HEK293T (cell line): ENCODE measurements around the gene MTHFD1.

Source experiments
- ARNT ChIP-seq: fragments of 450-650 bp; IDR thresholded peaks from 2 replicates; pipeline ENCODE4 v1.6.1; 2017; ENCODE audit warnings: mild to moderate bottlenecking
- BHLHE40 ChIP-seq: fragments of 450-650 bp; IDR thresholded peaks from 2 replicates; pipeline ENCODE4 v1.6.1; 2016; ENCODE audit warnings: mild to moderate bottlenecking, moderate library complexity, borderline replicate concordance
- ELF4 ChIP-seq: fragments of 450-650 bp; IDR thresholded peaks from 2 replicates; pipeline ENCODE4 v1.6.1; 2017; ENCODE audit warnings: antibody characterized with exemption
- FOXA1 ChIP-seq: fragments of 450-650 bp; IDR thresholded peaks from 2 replicates; pipeline ENCODE4 v1.6.1; 2016; ENCODE audit warnings: mild to moderate bottlenecking
- FOXK2 ChIP-seq: fragments of 450-650 bp; IDR thresholded peaks from 2 replicates; pipeline ENCODE4 v1.6.1; 2016; ENCODE audit warnings: mild to moderate bottlenecking
- FOXM1 ChIP-seq: fragments of 450-650 bp; IDR thresholded peaks from 2 replicates; pipeline ENCODE4 v1.6.1; 2017; ENCODE audit warnings: mild to moderate bottlenecking, borderline replicate concordance
- HDGF ChIP-seq: fragments of 450-650 bp; IDR thresholded peaks from 2 replicates; pipeline ENCODE4 v1.6.1; 2017; ENCODE audit warnings: antibody characterized with exemption, borderline replicate concordance
- LEF1 ChIP-seq: fragments of 450-650 bp; IDR thresholded peaks from 2 replicates; pipeline ENCODE4 v1.6.1; 2017; ENCODE audit warnings: mild to moderate bottlenecking, borderline replicate concordance
- NFRKB ChIP-seq: fragments of 450-650 bp; IDR thresholded peaks from 2 replicates; pipeline ENCODE4 v1.6.1; 2016; ENCODE audit warnings: mild to moderate bottlenecking, moderate library complexity
- PKNOX1 ChIP-seq: fragments of 450-650 bp; IDR thresholded peaks from 2 replicates; pipeline ENCODE4 v1.6.1; 2016
- SP1 ChIP-seq: fragments of 450-650 bp; IDR thresholded peaks from 2 replicates; pipeline ENCODE4 v1.6.1; 2017
- SUZ12 ChIP-seq: fragments of 450-650 bp; IDR thresholded peaks from 2 replicates; pipeline ENCODE4 v1.6.1; 2016; ENCODE audit warnings: mild to moderate bottlenecking
- TARDBP ChIP-seq: fragments of 450-650 bp; IDR thresholded peaks from 2 replicates; pipeline ENCODE4 v1.6.1; 2016
- ZNF384 ChIP-seq: fragments of 450-650 bp; IDR thresholded peaks from 2 replicates; pipeline ENCODE4 v1.6.1; 2016

GRCh38 chr14:64467101-64467500, 78.9 kb downstream of the MTHFD1 start:
- TF ChIP-seq BHLHE40 (no peak), FOXK2 (no peak), ELF4 (no peak), NFRKB (no peak), LEF1 (no peak), FOXM1 (no peak), PKNOX1 (no peak), SP1 (no peak), TARDBP (no peak), ARNT (no peak), ZNF384 (no peak), SUZ12 (no peak), HDGF (no peak), FOXA1 (no peak)
